LHCN-M2 (cell line): ENCODE data around the gene MAPRE3. TPM values are rescaled to one million over a fixed set of nuclear protein-coding genes. Genes with fewer than 3 reads are reported as not detected.

Source experiments
- DNase-seq: peaks from one replicate; pipeline ENCODE4 v3.0.0-alpha.2; 2012; ENCODE audit warnings: low read depth
- total RNA-seq: library from RNA; depleted of rRNA; stranded (reverse); fragments of >200 nt; gene quantifications from 2 replicates; pipeline ENCODE4 v1.2.3, GENCODE V29; 2014

MAPRE3 gene
- total RNA-seq, 1 experiment from 2014 or later, result 1.7 TPM

- DNase-seq, result no peak
These were observed 11.8 kb downstream of the MAPRE3 start for GRCh38 chr2:26982102-26982742.

- DNase-seq, result no peak
These were observed 13.3 kb downstream of the MAPRE3 start for GRCh38 chr2:26983746-26984145.

- DNase-seq, result no peak
These were observed 15.4 kb downstream of the MAPRE3 start for GRCh38 chr2:26985807-26986206.

- DNase-seq, result no peak
These were observed 16.1 kb downstream of the MAPRE3 start for GRCh38 chr2:26986576-26986975.

- DNase-seq, result peak; percentile 64
These were observed 17.8 kb downstream of the MAPRE3 start for GRCh38 chr2:26988058-26988860.

- DNase-seq, result no peak
These were observed 18.7 kb downstream of the MAPRE3 start for GRCh38 chr2:26989156-26989555.

GRCh38 chr2:26991717-26992116 lies 21.3 kb downstream of the MAPRE3 start:
- DNase-seq, result no peak

GRCh38 chr2:26993768-26994167 lies 23.3 kb downstream of the MAPRE3 start:
- no peak for DNase-seq

GRCh38 chr2:26994983-26995382 lies 24.5 kb downstream of the MAPRE3 start:
- no peak for DNase-seq

- DNase-seq, result no peak
These were observed 27.0 kb downstream of the MAPRE3 start for GRCh38 chr2:26997394-26997793.

- no peak for DNase-seq
These were observed 27.9 kb downstream of the MAPRE3 start for GRCh38 chr2:26998323-26998722.

- DNase-seq, result no peak
These were observed 29.8 kb downstream of the MAPRE3 start for GRCh38 chr2:27000228-27000627.

- no peak for DNase-seq
These were observed 30.6 kb downstream of the MAPRE3 start for GRCh38 chr2:27000995-27001394.

GRCh38 chr2:27001950-27002349 lies 31.5 kb downstream of the MAPRE3 start:
- no peak for DNase-seq

- DNase-seq, result no peak
These were observed 32.6 kb downstream of the MAPRE3 start for GRCh38 chr2:27003007-27003406.

- peak; percentile 22 for DNase-seq
These were observed 33.4 kb downstream of the MAPRE3 start for GRCh38 chr2:27003857-27004256.

GRCh38 chr2:27006602-27007415 lies 36.4 kb downstream of the MAPRE3 start:
- no peak for DNase-seq

- no peak for DNase-seq
These were observed 37.3 kb downstream of the MAPRE3 start for GRCh38 chr2:27007416-27008374.

GRCh38 chr2:27008678-27009077 lies 38.2 kb downstream of the MAPRE3 start:
- DNase-seq, result no peak

GRCh38 chr2:27009083-27009482 lies 38.6 kb downstream of the MAPRE3 start:
- no peak for DNase-seq

- DNase-seq, result no peak
These were observed 39.3 kb downstream of the MAPRE3 start for GRCh38 chr2:27009716-27010115.
